Chondrocyte (in vitro differentiated cells): Measurements from ENCODE around the gene IKZF4. TPM values are rescaled to one million over a fixed set of nuclear protein-coding genes. Genes with fewer than 3 reads are reported as not detected.
A peak's percentile ranks its signal among the peaks of the same experiment; 100 is the strongest.

Source experiments
- DNase-seq: peaks from one replicate; pipeline ENCODE4 v3.0.0; 2021; ENCODE audit warnings: mixed read lengths, low spot score
- H3K27ac Mint-ChIP-seq: one replicate; pipeline ENCODE4 v1.8.0; 2021; ENCODE audit warnings: mild to moderate bottlenecking, moderate library complexity, mixed read lengths; ENCODE audit not compliant: unreplicated experiment
- H3K27me3 Mint-ChIP-seq: 2 replicates; pipeline ENCODE4 v1.8.0; 2021; ENCODE audit warnings: low read depth, mixed read lengths
- H3K36me3 Mint-ChIP-seq: 2 replicates; pipeline ENCODE4 v1.8.0; 2021; ENCODE audit warnings: low read depth, mixed read lengths
- H3K4me1 Mint-ChIP-seq: 2 replicates; pipeline ENCODE4 v1.8.0; 2021; ENCODE audit warnings: low read depth, mild to moderate bottlenecking, mixed read lengths
- H3K4me3 Mint-ChIP-seq: one replicate; pipeline ENCODE4 v1.8.0; 2021; ENCODE audit warnings: mild to moderate bottlenecking, moderate library complexity, mixed read lengths; ENCODE audit not compliant: unreplicated experiment
- H3K9me3 Mint-ChIP-seq: 2 replicates; pipeline ENCODE4 v1.8.0; 2021; ENCODE audit warnings: low read depth, mixed read lengths
- CTCF ChIP-seq: fragments of 200-600 bp; sonication (generic); IDR thresholded peaks from 2 replicates; pipeline ENCODE4 v1.5.0; 2021; ENCODE audit warnings: antibody characterized with exemption, mild to moderate bottlenecking, moderate library complexity
- total RNA-seq: library from RNA; stranded (reverse); gene quantifications from 3 replicates; pipeline ENCODE4 v1.2.1, GENCODE V29; 2021

IKZF4 gene
- total RNA-seq, 1 donor from 2014 or later, result 6.1 TPM

GRCh38 chr12:56014205-56014604, 6.6 kb upstream of the IKZF4 start:
- no peaks in the 10 kb centered on the region for H3K27me3 Mint-ChIP-seq
- H3K36me3 Mint-ChIP-seq, result peaks cover 3% of the 10 kb centered on the region
- no peak for DNase-seq
- no peak overlapping the region for H3K27ac Mint-ChIP-seq
- TF ChIP-seq CTCF, result no peak
- H3K4me3 Mint-ChIP-seq, result no peak overlapping the region
- H3K4me1 Mint-ChIP-seq, result peaks cover under 1% of the 10 kb centered on the region
- H3K9me3 Mint-ChIP-seq, result no peaks in the 10 kb centered on the region

- Mint-ChIP-seq H3K36me3 (peaks cover 3% of the 10 kb centered on the region), H3K27me3 (no peaks in the 10 kb centered on the region), H3K4me1 (peaks cover 17% of the 10 kb centered on the region), H3K27ac (no peak overlapping the region), H3K4me3 (no peak overlapping the region), H3K9me3 (no peaks in the 10 kb centered on the region)
- DNase-seq, result no peak
- TF ChIP-seq CTCF, result no peak
These were observed 3.7 kb upstream of the IKZF4 start for GRCh38 chr12:56017181-56017580.

- Mint-ChIP-seq H3K36me3 (peaks cover 3% of the 10 kb centered on the region), H3K27ac (no peak overlapping the region), H3K4me3 (no peak overlapping the region), H3K27me3 (no peaks in the 10 kb centered on the region), H3K9me3 (no peaks in the 10 kb centered on the region), H3K4me1 (peaks cover 17% of the 10 kb centered on the region)
- DNase-seq, result no peak
- TF ChIP-seq CTCF, result no peak
These were observed 2.5 kb upstream of the IKZF4 start for GRCh38 chr12:56018356-56018755.

- TF ChIP-seq CTCF, result no peak
- no peak overlapping the region for H3K27ac Mint-ChIP-seq
- peaks cover 4% of the 10 kb centered on the region for H3K36me3 Mint-ChIP-seq
- H3K4me3 Mint-ChIP-seq, result peak overlapping the region; percentile 69
- no peaks in the 10 kb centered on the region for H3K9me3 Mint-ChIP-seq
- H3K4me1 Mint-ChIP-seq, result peaks cover 17% of the 10 kb centered on the region
- DNase-seq, result no peak
- no peaks in the 10 kb centered on the region for H3K27me3 Mint-ChIP-seq
These were observed 1.1 kb downstream of the IKZF4 start for GRCh38 chr12:56021889-56022497.

GRCh38 chr12:56028511-56029165, 7.8 kb downstream of the IKZF4 start:
- H3K9me3 Mint-ChIP-seq, result no peaks in the 10 kb centered on the region
- H3K27me3 Mint-ChIP-seq, result no peaks in the 10 kb centered on the region
- TF ChIP-seq CTCF, result no peak
- no peak for DNase-seq
- H3K4me1 Mint-ChIP-seq, result peaks cover 9% of the 10 kb centered on the region
- H3K4me3 Mint-ChIP-seq, result no peak overlapping the region
- peaks cover 17% of the 10 kb centered on the region for H3K36me3 Mint-ChIP-seq
- H3K27ac Mint-ChIP-seq, result peak overlapping the region; percentile 62
